Neural progenitor cell (in vitro differentiated cells): Measurements from ENCODE around the gene CUBN. TPM values are rescaled to one million over a fixed set of nuclear protein-coding genes. Genes with fewer than 3 reads are reported as not detected.

ENCODE experiments used
- DNase-seq: peaks from one replicate; pipeline ENCODE4 v3.0.0-alpha.2; 2016; ENCODE audit warnings: low spot score
- H2AFZ ChIP-seq: fragments of 200-600 bp; sonication (generic); replicated peaks from 2 replicates; pipeline ENCODE4 v1.6.1; 2016; ENCODE audit warnings: antibody characterized with exemption
- H3F3A ChIP-seq: fragments of 200-600 bp; sonication (generic); 2 replicates; pipeline ENCODE4 v1.6.1; 2016; ENCODE audit warnings: antibody characterized with exemption, low read depth
- H3K27ac ChIP-seq: fragments of 200-600 bp; sonication (generic); 2 replicates; pipeline ENCODE4 v1.5.1; 2016; ENCODE audit warnings: mild to moderate bottlenecking
- H3K27me3 ChIP-seq: fragments of 200-600 bp; sonication (generic); 2 replicates; pipeline ENCODE4 v1.6.1; 2016; ENCODE audit warnings: mild to moderate bottlenecking, moderate library complexity
- H3K36me3 ChIP-seq: fragments of 200-600 bp; sonication (generic); 2 replicates; pipeline ENCODE4 v1.5.1; 2016
- H3K4me1 ChIP-seq: fragments of 200-600 bp; sonication (generic); 2 replicates; pipeline ENCODE4 v1.6.1; 2016; ENCODE audit warnings: mixed run types
- H3K4me2 ChIP-seq: fragments of 200-600 bp; sonication (generic); 2 replicates; pipeline ENCODE4 v1.6.1; 2016
- H3K4me3 ChIP-seq: fragments of 200-600 bp; sonication (generic); 2 replicates; pipeline ENCODE4 v1.5.1; 2016
- H3K79me2 ChIP-seq: fragments of 200-600 bp; sonication (generic); 2 replicates; pipeline ENCODE4 v1.6.1; 2016; ENCODE audit warnings: low read depth
- H3K9ac ChIP-seq: fragments of 200-600 bp; sonication (generic); 2 replicates; pipeline ENCODE4 v1.6.1; 2016
- H3K9me3 ChIP-seq: fragments of 200-600 bp; sonication (generic); 2 replicates; pipeline ENCODE4 v1.5.1; 2016; ENCODE audit warnings: low read depth
- H4K20me1 ChIP-seq: fragments of 200-600 bp; sonication (generic); 2 replicates; pipeline ENCODE4 v1.6.1; 2016; ENCODE audit warnings: low read depth
- H3K27ac Mint-ChIP-seq: 3 replicates; pipeline ENCODE4 v1.8.0; 2021; ENCODE audit warnings: mixed read lengths
- H3K27me3 Mint-ChIP-seq: 2 replicates; pipeline ENCODE4 v1.8.0; 2022; ENCODE audit warnings: low read depth, mild to moderate bottlenecking, inconsistent platforms, moderate library complexity, mixed read lengths; ENCODE audit not compliant: insufficient read depth
- H3K36me3 Mint-ChIP-seq: 3 replicates; pipeline ENCODE4 v1.8.0; 2021; ENCODE audit warnings: mixed read lengths
- H3K4me1 Mint-ChIP-seq: 3 replicates; pipeline ENCODE4 v1.8.0; 2021; ENCODE audit warnings: mixed read lengths
- H3K4me3 Mint-ChIP-seq: 3 replicates; pipeline ENCODE4 v1.8.0; 2021; ENCODE audit warnings: mild to moderate bottlenecking, moderate library complexity, mixed read lengths
- H3K9me3 Mint-ChIP-seq: 3 replicates; pipeline ENCODE4 v1.8.0; 2020; ENCODE audit warnings: mixed read lengths
- EZH2 ChIP-seq: fragments of 200-600 bp; sonication (generic); IDR thresholded peaks from 2 replicates; pipeline ENCODE4 v1.6.1; 2017; ENCODE audit warnings: antibody characterized with exemption, mild to moderate bottlenecking, moderate library complexity
- EZH2phosphoT487 ChIP-seq: fragments of 200-600 bp; sonication (generic); IDR thresholded peaks from 2 replicates; pipeline ENCODE4 v1.6.1; 2017; ENCODE audit warnings: antibody characterized with exemption
- total RNA-seq: library from RNA; depleted of rRNA; stranded (reverse); fragments of >200 nt; gene quantifications from 2 replicates; pipeline ENCODE4 v1.2.3, GENCODE V29; 2015; ENCODE audit warnings: low replicate concordance
- TF ChIP-seq, protein P1 (sequence below): fragments of 200-600 bp; sonication (generic); IDR thresholded peaks from 2 replicates; pipeline ENCODE4 v1.5.1; 2017; ENCODE audit warnings: antibody characterized with exemption, mild to moderate bottlenecking

Gene CUBN
- total RNA-seq, 1 donor from 2014 or later, result 2.2 TPM

GRCh38 chr10:16886031-16886430, 243.6 kb downstream of the CUBN start:
- Histone ChIP-seq H3K4me1 (no peaks in the 10 kb centered on the region), H4K20me1 (no peaks in the 10 kb centered on the region)
- TF ChIP-seq EZH2 (no peak), EZH2phosphoT487 (no peak)
- TF ChIP-seq, protein P1, sequence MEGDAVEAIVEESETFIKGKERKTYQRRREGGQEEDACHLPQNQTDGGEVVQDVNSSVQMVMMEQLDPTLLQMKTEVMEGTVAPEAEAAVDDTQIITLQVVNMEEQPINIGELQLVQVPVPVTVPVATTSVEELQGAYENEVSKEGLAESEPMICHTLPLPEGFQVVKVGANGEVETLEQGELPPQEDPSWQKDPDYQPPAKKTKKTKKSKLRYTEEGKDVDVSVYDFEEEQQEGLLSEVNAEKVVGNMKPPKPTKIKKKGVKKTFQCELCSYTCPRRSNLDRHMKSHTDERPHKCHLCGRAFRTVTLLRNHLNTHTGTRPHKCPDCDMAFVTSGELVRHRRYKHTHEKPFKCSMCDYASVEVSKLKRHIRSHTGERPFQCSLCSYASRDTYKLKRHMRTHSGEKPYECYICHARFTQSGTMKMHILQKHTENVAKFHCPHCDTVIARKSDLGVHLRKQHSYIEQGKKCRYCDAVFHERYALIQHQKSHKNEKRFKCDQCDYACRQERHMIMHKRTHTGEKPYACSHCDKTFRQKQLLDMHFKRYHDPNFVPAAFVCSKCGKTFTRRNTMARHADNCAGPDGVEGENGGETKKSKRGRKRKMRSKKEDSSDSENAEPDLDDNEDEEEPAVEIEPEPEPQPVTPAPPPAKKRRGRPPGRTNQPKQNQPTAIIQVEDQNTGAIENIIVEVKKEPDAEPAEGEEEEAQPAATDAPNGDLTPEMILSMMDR, result no peak

GRCh38 chr10:16884497-16884896, 245.1 kb downstream of the CUBN start:
- TF ChIP-seq EZH2phosphoT487 (no peak), EZH2 (no peak)
- TF ChIP-seq, protein P1, result no peak
- H3K27me3 Mint-ChIP-seq, result no peaks in the 10 kb centered on the region

More at GRCh38 chr10:16886031-16886430, 243.6 kb downstream of the CUBN start:
- Histone ChIP-seq H3K4me2 (no peak overlapping the region), H3K9me3 (no peaks in the 10 kb centered on the region), H3K79me2 (no peaks in the 10 kb centered on the region), H3K27ac (no peak overlapping the region), H2AFZ (no peak overlapping the region), H3F3A (no peaks in the 10 kb centered on the region), H3K4me3 (no peak overlapping the region), H3K36me3 (no peaks in the 10 kb centered on the region), H3K9ac (no peak overlapping the region), H3K27me3 (no peaks in the 10 kb centered on the region)
- H3K9me3 Mint-ChIP-seq, result no peaks in the 10 kb centered on the region
- no peaks in the 10 kb centered on the region for H3K36me3 Mint-ChIP-seq
- no peak overlapping the region for H3K27ac Mint-ChIP-seq
- no peaks in the 10 kb centered on the region for H3K27me3 Mint-ChIP-seq
- no peak for DNase-seq
- peaks cover 9% of the 10 kb centered on the region for H3K4me1 Mint-ChIP-seq
- no peak overlapping the region for H3K4me3 Mint-ChIP-seq

GRCh38 chr10:16883084-16883483, 246.5 kb downstream of the CUBN start:
- Histone ChIP-seq H3K27ac (no peak overlapping the region), H3F3A (no peaks in the 10 kb centered on the region), H3K4me3 (no peak overlapping the region), H2AFZ (no peak overlapping the region), H3K79me2 (no peaks in the 10 kb centered on the region), H4K20me1 (no peaks in the 10 kb centered on the region), H3K36me3 (no peaks in the 10 kb centered on the region), H3K27me3 (no peaks in the 10 kb centered on the region), H3K4me2 (no peak overlapping the region), H3K9me3 (no peaks in the 10 kb centered on the region), H3K4me1 (no peaks in the 10 kb centered on the region), H3K9ac (no peak overlapping the region)
- Mint-ChIP-seq H3K27ac (no peak overlapping the region), H3K27me3 (no peaks in the 10 kb centered on the region), H3K9me3 (peaks cover 2% of the 10 kb centered on the region), H3K4me3 (no peak overlapping the region), H3K4me1 (peaks cover 8% of the 10 kb centered on the region), H3K36me3 (no peaks in the 10 kb centered on the region)
- TF ChIP-seq EZH2 (no peak), EZH2phosphoT487 (no peak)
- TF ChIP-seq, protein P1, result no peak
- DNase-seq, result no peak

More at GRCh38 chr10:16884497-16884896, 245.1 kb downstream of the CUBN start:
- Mint-ChIP-seq H3K27ac (no peak overlapping the region), H3K4me1 (peaks cover 12% of the 10 kb centered on the region), H3K4me3 (no peak overlapping the region), H3K36me3 (no peaks in the 10 kb centered on the region), H3K9me3 (peaks cover 2% of the 10 kb centered on the region)
- H2AFZ ChIP-seq, result no peak overlapping the region
- no peaks in the 10 kb centered on the region for H4K20me1 ChIP-seq
- no peak for DNase-seq
- no peaks in the 10 kb centered on the region for H3K27me3 ChIP-seq
- no peak overlapping the region for H3K27ac ChIP-seq
- H3K9me3 ChIP-seq, result no peaks in the 10 kb centered on the region
- no peaks in the 10 kb centered on the region for H3K4me1 ChIP-seq
- H3K4me2 ChIP-seq, result no peak overlapping the region
- no peaks in the 10 kb centered on the region for H3K79me2 ChIP-seq
- H3K4me3 ChIP-seq, result no peak overlapping the region
- no peaks in the 10 kb centered on the region for H3K36me3 ChIP-seq
- no peaks in the 10 kb centered on the region for H3F3A ChIP-seq
- no peak overlapping the region for H3K9ac ChIP-seq
